ENCODE measurements around the gene ARHGAP40. TPM values are rescaled to one million over a fixed set of nuclear protein-coding genes. Genes with fewer than 3 reads are reported as not detected.

ARHGAP40 gene
- total and polyA plus RNA-seq, 9 of the 15 experiments (the other 6 are each of a cell fraction or from before 2014, with no cell fraction given): not detected

GRCh38 chr20:38685853-38686473 is 84.4 kb downstream of the ARHGAP40 start (continued):
- TF ChIP-seq ZNF407 (IDR thresholded peaks at IDR 0.05; ENCODE audit: low read depth) (no peak), HIVEP1 (CRISPR knock-in tag; IDR thresholded peaks at IDR 0.05) (no peak), HEY1 (CRISPR knock-in tag; IDR thresholded peaks at IDR 0.05; ENCODE audit: borderline replicate concordance) (no peak), DDX20 (tag; IDR thresholded peaks at IDR 0.05; ENCODE audit: low read depth) (no peak), TEAD4 (IDR thresholded peaks at IDR 0.05; ENCODE audit: low read length) (no peak), TEAD4 (CRISPR knock-in tag; IDR thresholded peaks at IDR 0.05; ENCODE audit: borderline replicate concordance) (no peak), HNRNPH1 (optimal IDR thresholded peaks at IDR 0.05; ENCODE audit: low read depth, low read length) (no peak), RHOXF2B (CRISPR knock-in tag; conservative IDR thresholded peaks at IDR 0.05) (no peak), NCOA6 (IDR thresholded peaks at IDR 0.05) (no peak), SIRT6 (IDR thresholded peaks at IDR 0.05; ENCODE audit: low read depth, low read length) (no peak), GATAD2B (IDR thresholded peaks at IDR 0.05; ENCODE audit: borderline replicate concordance) (no peak), ZFX (CRISPR knock-in tag; IDR thresholded peaks at IDR 0.05) (no peak), DMBX1 (CRISPR knock-in tag; IDR thresholded peaks at IDR 0.05; ENCODE audit: borderline replicate concordance) (peak; percentile 57; the same call in 1 of the 2 replicates), NR4A1 (CRISPR knock-in tag; IDR thresholded peaks at IDR 0.05) (no peak), NR4A1 (tag; IDR thresholded peaks at IDR 0.05) (no peak), HMGXB4 (CRISPR knock-in tag; IDR thresholded peaks at IDR 0.05) (no peak), FOXK2 (conservative IDR thresholded peaks at IDR 0.05 in 1 of 2, IDR thresholded peaks at IDR 0.05 in 1 of 2; ENCODE audit: low read depth in 2 of 2) (no peak), PHF8 (IDR thresholded peaks at IDR 0.05; ENCODE audit: borderline replicate concordance, low read length) (no peak), THRAP3 (IDR thresholded peaks at IDR 0.05; ENCODE audit: borderline replicate concordance) (no peak), HDAC8 (tag; IDR thresholded peaks at IDR 0.05) (0 out of 2 replicates have a peak, but pooled peaks have one; percentile 36)

Data from K562 (cell line).